Smooth muscle cell (in vitro differentiated cells): ENCODE results near the gene IL36A. TPM values are rescaled to one million over a fixed set of nuclear protein-coding genes. Genes with fewer than 3 reads are reported as not detected.

Experiments
- DNase-seq: peaks from one replicate; lab custom pipeline; 2025; ENCODE audit not compliant: unreplicated experiment; lab: John Stamatoyannopoulos, UW
- H2AFZ ChIP-seq: fragments of 200-600 bp; sonication (generic); 2 replicates; pipeline ENCODE4 v1.6.0; 2016; ENCODE audit warnings: antibody characterized with exemption, low read depth, mild to moderate bottlenecking
- H3F3A ChIP-seq: fragments of 200-600 bp; sonication (generic); 2 replicates; pipeline ENCODE4 v1.6.0; 2017; ENCODE audit warnings: antibody characterized with exemption, low read depth
- H3K27ac ChIP-seq: fragments of 200-600 bp; sonication (generic); 2 replicates; pipeline ENCODE4 v1.5.1; 2016; ENCODE audit warnings: low read depth, mild to moderate bottlenecking
- H3K27me3 ChIP-seq: fragments of 200-600 bp; sonication (generic); 2 replicates; pipeline ENCODE4 v1.6.1; 2016; ENCODE audit warnings: low read depth, mild to moderate bottlenecking
- H3K36me3 ChIP-seq: fragments of 200-600 bp; sonication (generic); 2 replicates; pipeline ENCODE4 v1.5.1; 2016; ENCODE audit warnings: low read depth
- H3K4me1 ChIP-seq: fragments of 200-600 bp; sonication (generic); 2 replicates; pipeline ENCODE4 v1.5.1; 2016; ENCODE audit warnings: low read depth
- H3K4me2 ChIP-seq: fragments of 200-600 bp; sonication (generic); 2 replicates; pipeline ENCODE4 v1.6.0; 2016; ENCODE audit warnings: mild to moderate bottlenecking
- H3K4me3 ChIP-seq: fragments of 200-600 bp; sonication (generic); 2 replicates; pipeline ENCODE4 v1.5.1; 2016; ENCODE audit warnings: mild to moderate bottlenecking
- H3K79me2 ChIP-seq: fragments of 200-600 bp; sonication (generic); 2 replicates; pipeline ENCODE4 v1.6.0; 2016; ENCODE audit warnings: low read depth, mild to moderate bottlenecking
- H3K9ac ChIP-seq: fragments of 200-600 bp; sonication (generic); 2 replicates; pipeline ENCODE4 v1.6.0; 2016; ENCODE audit warnings: low read depth
- H3K9me3 ChIP-seq: fragments of 200-600 bp; sonication (generic); replicated peaks from 2 replicates; pipeline ENCODE4 v1.5.1; 2016; ENCODE audit warnings: low read depth
- H4K20me1 ChIP-seq: fragments of 200-600 bp; sonication (generic); 2 replicates; pipeline ENCODE4 v1.6.0; 2016; ENCODE audit warnings: low read depth
- CTCF ChIP-seq: fragments of 200-600 bp; sonication (generic); IDR thresholded peaks from 2 replicates; pipeline ENCODE4 v1.5.1; 2017; ENCODE audit warnings: borderline replicate concordance, mild to moderate bottlenecking, antibody characterized with exemption; ENCODE audit not compliant: insufficient read depth, poor library complexity, severe bottlenecking
- WGBS: methylation state at CpG from one replicate; pipeline ENCODE4 v1.1.7; 2016; ENCODE audit warnings: low lambda C conversion rate; 5-methylcytosine and 5-hydroxymethylcytosine counted together
- polyA plus RNA-seq: library from polyadenylated mRNA; unstranded; fragments of >200 nt; fragmentation: Nextera tagmentation; extraction: Ambion mirVana; gene quantifications from 2 replicates; pipeline ENCODE4 v1.2.1, GENCODE V29; 2016
- total RNA-seq: library from RNA; depleted of rRNA; stranded (reverse); fragments of >200 nt; gene quantifications from 2 replicates; pipeline ENCODE4 v1.2.3, GENCODE V29; 2014

Gene IL36A
- total and polyA plus RNA-seq, 2 experiments from 2014 or later, result not detected

GRCh38 chr2:113050921-113051895 is 45.9 kb downstream of the IL36A start:
- H3K27me3 ChIP-seq, result no peaks in the 10 kb centered on the region
- H3F3A ChIP-seq, result no peaks in the 10 kb centered on the region
- DNase-seq, result no peak
- TF ChIP-seq CTCF, result no peak
- no peaks in the 10 kb centered on the region for H3K36me3 ChIP-seq
- no peak overlapping the region for H3K4me2 ChIP-seq
- no peaks in the 10 kb centered on the region for H3K4me1 ChIP-seq
- no peak overlapping the region for H3K4me3 ChIP-seq
- no peaks in the 10 kb centered on the region for H3K9me3 ChIP-seq
- H4K20me1 ChIP-seq, result no peaks in the 10 kb centered on the region
- no peaks in the 10 kb centered on the region for H3K79me2 ChIP-seq
- H3K9ac ChIP-seq, result no peak overlapping the region
- H3K27ac ChIP-seq, result no peak overlapping the region
- H2AFZ ChIP-seq, result no peak overlapping the region
- 91% methylated on average over 37 of the region's 38 CpGs for WGBS

- no peaks in the 10 kb centered on the region for H3F3A ChIP-seq
- no peaks in the 10 kb centered on the region for H3K4me1 ChIP-seq
- H4K20me1 ChIP-seq, result no peaks in the 10 kb centered on the region
- H3K4me3 ChIP-seq, result no peak within 1 kb of the TSS
- no peaks in the 10 kb centered on the region for H3K27me3 ChIP-seq
- H2AFZ ChIP-seq, result no peak within 1 kb of the TSS
- no peak within 1 kb of the TSS for H3K4me2 ChIP-seq
- no peak for TF ChIP-seq CTCF
- H3K36me3 ChIP-seq, result no peaks in the 10 kb centered on the region
- H3K9me3 ChIP-seq, result no peaks in the 10 kb centered on the region
- 79% methylated on average over 6 of the region's 6 CpGs for WGBS
- no peak within 1 kb of the TSS for H3K27ac ChIP-seq
- no peak within 1 kb of the TSS for H3K9ac ChIP-seq
- H3K79me2 ChIP-seq, result no peaks in the 10 kb centered on the region
- DNase-seq, result no peak
These were observed 47.2 kb downstream of the IL36A start, which contains the start of gene IL36B for GRCh38 chr2:113052396-113052917. Gene IL36B, minus strand, starts transcription at chr2:113052867.

GRCh38 chr2:113053666-113054065 is 48.4 kb downstream of the IL36A start:
- H3K79me2 ChIP-seq, result no peaks in the 10 kb centered on the region
- no peak overlapping the region for H3K9ac ChIP-seq
- no peaks in the 10 kb centered on the region for H3K9me3 ChIP-seq
- no peak for TF ChIP-seq CTCF
- no peaks in the 10 kb centered on the region for H3K27me3 ChIP-seq
- H2AFZ ChIP-seq, result no peak overlapping the region
- H3K4me1 ChIP-seq, result no peaks in the 10 kb centered on the region
- no peak overlapping the region for H3K4me3 ChIP-seq
- 73% methylated on average over 3 of the region's 3 CpGs for WGBS
- H3K27ac ChIP-seq, result no peak overlapping the region
- H3F3A ChIP-seq, result no peaks in the 10 kb centered on the region
- no peaks in the 10 kb centered on the region for H4K20me1 ChIP-seq
- H3K36me3 ChIP-seq, result no peaks in the 10 kb centered on the region
- no peak overlapping the region for H3K4me2 ChIP-seq
- no peak for DNase-seq
